Tibial nerve (tissue), 3 donors: ENCODE measurements around the gene JOSD2.

Experiments
- CTCF ChIP-seq, 5 experiments: fragments of 200-600 bp in 3 of 5; fragments of 450-650 bp in 2 of 5; sonication (generic) in 3 of 5; IDR thresholded peaks; one replicate each; pipeline ENCODE4 v1.5.1; 2016 to 2019; ENCODE audit warnings: antibody characterized with exemption in 5 of 5, mild to moderate bottlenecking in 3 of 5, moderate library complexity in 2 of 5
- POLR2A ChIP-seq, 2 donors: fragments of 450-650 bp; IDR thresholded peaks; one replicate each; pipeline ENCODE4 v1.6.1; 2017; ENCODE audit warnings: antibody characterized with exemption in 2 of 2, mild to moderate bottlenecking in 2 of 2, moderate library complexity in 2 of 2

DNA sequence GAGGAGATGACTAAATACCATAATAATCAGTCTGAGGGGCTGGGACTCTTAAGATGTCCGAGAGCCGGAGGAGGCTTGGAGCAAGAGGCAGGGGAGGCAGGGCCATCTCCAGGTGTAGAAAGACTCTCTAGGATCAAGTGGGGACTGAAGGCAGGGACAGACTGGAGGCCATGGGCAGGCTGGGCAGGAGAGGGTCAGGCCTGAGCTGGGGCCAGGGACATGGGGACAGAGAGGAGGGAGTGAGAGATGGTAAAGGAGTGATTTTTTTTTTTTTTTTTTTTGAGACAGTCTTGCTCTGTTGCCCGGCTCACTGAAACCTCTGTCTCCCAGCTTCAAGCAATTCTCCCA, 2.2 kb downstream of the JOSD2 start:
- no peak for TF ChIP-seq CTCF (IDR thresholded peaks at IDR 0.05)
- TF ChIP-seq POLR2A (IDR thresholded peaks at IDR 0.05), result no peak
